Caco-2 (cell line): ENCODE measurements around the gene PCDHGA10. TPM values are rescaled to one million over a fixed set of nuclear protein-coding genes. Genes with fewer than 3 reads are reported as not detected.
"Not testable (repeated sequence)": the region's sequence is repeated elsewhere in the genome, so short reads cannot be mapped to it uniquely, and the experiment has no call there.

Experiments used
- BruUV-seq: library from RNA; stranded (reverse); fragments of 400-500 nt; replicated peaks from 2 replicates; lab custom pipeline; 2021; lab: Mats Ljungman, UMichigan
- CTCF ChIA-PET: fragments of 300-600 bp; sonication (Branson Sonifier 250); formaldehyde crosslinking; loops from one replicate; lab custom pipeline; 2022; ENCODE audit warnings: antibody characterized with exemption; lab: Charles Lee
- POLR2A ChIA-PET: fragments of 300-600 bp; sonication (Branson Sonifier 250); formaldehyde crosslinking; loops from one replicate; lab custom pipeline; 2022; ENCODE audit warnings: antibody characterized with exemption; lab: Charles Lee
- DNase-seq, 2 experiments: peaks; one replicate each; pipeline versions ENCODE4 v3.0.0 to v3.0.0-alpha.2; 2020 to 2022
- H3K27me3 ChIP-seq: replicated peaks from 2 replicates; pipeline ENCODE4 v1.6.0; 2011; ENCODE audit warnings: low read length; ENCODE audit not compliant: control insufficient read depth, insufficient read depth
- H3K36me3 ChIP-seq: 2 replicates; pipeline ENCODE4 v1.5.1; 2011; ENCODE audit warnings: low read length; ENCODE audit not compliant: control insufficient read depth, insufficient read depth
- H3K4me1 ChIP-seq: fragments of 250-450 bp; sonication (Bioruptor Pico); 2 replicates; pipeline ENCODE4 v1.5.1; 2020; ENCODE audit warnings: mild to moderate bottlenecking
- H3K4me3 ChIP-seq: 2 replicates; pipeline ENCODE4 v1.5.1; 2011; ENCODE audit warnings: low read depth, mild to moderate bottlenecking, control low read depth, low read length
- H3K9me3 ChIP-seq: fragments of 250-450 bp; sonication (Bioruptor Pico); 2 replicates; pipeline ENCODE4 v1.5.1; 2020; ENCODE audit warnings: mild to moderate bottlenecking, moderate library complexity
- H3K27ac Mint-ChIP-seq: one replicate; pipeline ENCODE4 v1.8.0; 2022; ENCODE audit warnings: mixed read lengths; ENCODE audit not compliant: unreplicated experiment
- H3K27me3 Mint-ChIP-seq: one replicate; pipeline ENCODE4 v1.8.0; 2022; ENCODE audit warnings: mixed read lengths; ENCODE audit not compliant: insufficient read depth, unreplicated experiment
- H3K36me3 Mint-ChIP-seq: one replicate; pipeline ENCODE4 v1.8.0; 2022; ENCODE audit warnings: mild to moderate bottlenecking, mixed read lengths; ENCODE audit not compliant: insufficient read depth, unreplicated experiment
- H3K4me1 Mint-ChIP-seq: one replicate; pipeline ENCODE4 v1.8.0; 2022; ENCODE audit warnings: low read depth, mixed read lengths; ENCODE audit not compliant: unreplicated experiment
- H3K4me3 Mint-ChIP-seq: one replicate; pipeline ENCODE4 v1.8.0; 2022; ENCODE audit warnings: mild to moderate bottlenecking, moderate library complexity, mixed read lengths; ENCODE audit not compliant: unreplicated experiment
- H3K9me3 Mint-ChIP-seq: one replicate; pipeline ENCODE4 v1.8.0; 2022; ENCODE audit warnings: mixed read lengths; ENCODE audit not compliant: unreplicated experiment
- intact Hi-C: fragments of 100-400 bp; cut with micrococcal nuclease; formaldehyde crosslinking; loops from one replicate; pipeline ENCODE4 v1.10.0; 2022; ENCODE audit not compliant: unreplicated experiment
- total RNA-seq: library from RNA; stranded (reverse); gene quantifications from 2 replicates; pipeline ENCODE4 v1.2.3, GENCODE V29; 2022
- TF ChIP-seq, protein P1 (sequence below), 2 experiments: fragments of 200-600 bp in 1 of 2; IDR thresholded peaks; 1 replicate in 1 of 2; 2 replicates in 1 of 2; pipeline versions ENCODE4 v1.5.1 to v1.8.0; 2011 to 2022; ENCODE audit warnings: antibody characterized with exemption in 1 of 2, control low read depth in 1 of 2, inconsistent platforms in 1 of 2, low read depth in 1 of 2, low read length in 1 of 2, mild to moderate bottlenecking in 1 of 2, moderate library complexity in 1 of 2; ENCODE audit not compliant: insufficient read depth in 1 of 2, severe bottlenecking in 1 of 2, unreplicated experiment in 1 of 2

Gene PCDHGA10
- total RNA-seq, 1 experiment from 2014 or later = 2.9 TPM

DNA sequence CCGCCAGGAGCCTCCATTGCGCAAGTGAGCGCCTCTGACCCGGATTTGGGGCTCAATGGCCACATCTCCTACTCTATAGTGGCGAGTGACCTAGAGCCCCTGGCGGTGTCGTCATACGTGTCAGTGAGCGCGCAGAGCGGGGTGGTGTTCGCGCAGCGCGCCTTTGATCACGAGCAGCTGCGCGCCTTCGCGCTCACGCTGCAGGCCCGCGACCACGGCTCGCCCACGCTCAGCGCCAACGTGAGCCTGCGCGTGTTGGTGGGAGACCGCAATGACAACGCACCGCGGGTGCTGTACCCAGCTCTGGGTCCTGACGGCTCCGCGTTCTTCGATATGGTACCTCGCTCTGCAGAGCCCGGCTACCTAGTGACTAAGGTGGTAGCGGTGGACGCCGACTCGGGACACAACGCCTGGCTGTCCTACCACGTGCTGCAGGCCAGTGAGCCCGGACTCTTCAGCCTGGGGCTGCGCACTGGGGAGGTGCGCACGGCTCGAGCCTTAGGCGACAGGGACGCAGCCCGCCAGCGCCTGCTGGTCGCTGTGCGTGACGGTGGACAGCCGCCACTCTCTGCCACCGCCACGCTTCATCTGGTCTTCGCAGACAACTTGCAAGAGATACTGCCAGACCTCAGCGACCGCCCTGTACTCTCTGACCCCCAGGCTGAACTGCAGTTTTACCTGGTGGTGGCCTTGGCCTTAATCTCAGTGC lies 3.0 kb upstream of the PCDHGA10 start:
- no peaks in the 10 kb centered on the region for H3K4me1 Mint-ChIP-seq
- no peak for DNase-seq
- H3K9me3 ChIP-seq = peaks cover 7% of the 10 kb centered on the region
- no peak overlapping the region for H3K27ac Mint-ChIP-seq
- TF ChIP-seq, protein P1, sequence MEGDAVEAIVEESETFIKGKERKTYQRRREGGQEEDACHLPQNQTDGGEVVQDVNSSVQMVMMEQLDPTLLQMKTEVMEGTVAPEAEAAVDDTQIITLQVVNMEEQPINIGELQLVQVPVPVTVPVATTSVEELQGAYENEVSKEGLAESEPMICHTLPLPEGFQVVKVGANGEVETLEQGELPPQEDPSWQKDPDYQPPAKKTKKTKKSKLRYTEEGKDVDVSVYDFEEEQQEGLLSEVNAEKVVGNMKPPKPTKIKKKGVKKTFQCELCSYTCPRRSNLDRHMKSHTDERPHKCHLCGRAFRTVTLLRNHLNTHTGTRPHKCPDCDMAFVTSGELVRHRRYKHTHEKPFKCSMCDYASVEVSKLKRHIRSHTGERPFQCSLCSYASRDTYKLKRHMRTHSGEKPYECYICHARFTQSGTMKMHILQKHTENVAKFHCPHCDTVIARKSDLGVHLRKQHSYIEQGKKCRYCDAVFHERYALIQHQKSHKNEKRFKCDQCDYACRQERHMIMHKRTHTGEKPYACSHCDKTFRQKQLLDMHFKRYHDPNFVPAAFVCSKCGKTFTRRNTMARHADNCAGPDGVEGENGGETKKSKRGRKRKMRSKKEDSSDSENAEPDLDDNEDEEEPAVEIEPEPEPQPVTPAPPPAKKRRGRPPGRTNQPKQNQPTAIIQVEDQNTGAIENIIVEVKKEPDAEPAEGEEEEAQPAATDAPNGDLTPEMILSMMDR (IDR thresholded peaks at IDR 0.05; ENCODE audit: insufficient read depth in 1 of 2, low read depth in 1 of 2, low read length in 1 of 2, severe bottlenecking in 1 of 2, unreplicated experiment in 1 of 2) = no peak
- intact Hi-C loops = loop anchor here (5.0 kb wide), 1 partner anchor 87 kb away; the partner anchor contains the start of gene TAF7
- CTCF ChIA-PET = no interaction called here
- no peak overlapping the region for H3K4me3 Mint-ChIP-seq
- H3K36me3 ChIP-seq = no peaks in the 10 kb centered on the region
- no peaks in the 10 kb centered on the region for H3K27me3 ChIP-seq
- no TSS peak for BruUV-seq
- peaks cover 34% of the 10 kb centered on the region for H3K9me3 Mint-ChIP-seq
- no peaks in the 10 kb centered on the region for H3K4me1 ChIP-seq
- H3K27me3 Mint-ChIP-seq = no peaks in the 10 kb centered on the region
- H3K36me3 Mint-ChIP-seq = peaks cover 4% of the 10 kb centered on the region
- POLR2A ChIA-PET = no interaction called here
- H3K4me3 ChIP-seq = no peak overlapping the region

DNA sequence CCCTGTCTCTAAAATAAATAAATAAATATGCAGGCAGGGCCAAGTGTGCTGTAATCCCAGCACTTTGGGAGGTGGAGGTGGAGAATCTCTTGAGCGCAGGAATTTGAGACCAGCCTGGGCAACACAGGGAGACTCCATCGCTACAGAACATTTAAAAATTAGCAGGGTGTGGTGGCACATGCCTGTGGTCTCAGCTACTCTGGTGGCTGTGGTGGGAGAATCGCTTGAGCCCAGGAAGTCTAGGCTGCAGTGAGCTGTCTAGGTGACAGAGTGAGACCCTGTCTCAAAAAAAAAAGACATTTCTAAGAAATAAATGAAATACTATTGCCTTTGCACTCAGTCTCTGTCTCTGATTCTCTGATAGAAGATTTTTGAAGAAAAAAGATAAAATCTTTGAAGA lies 1.2 kb upstream of the PCDHGA10 start:
- H3K27ac Mint-ChIP-seq = no peak overlapping the region

DNA sequence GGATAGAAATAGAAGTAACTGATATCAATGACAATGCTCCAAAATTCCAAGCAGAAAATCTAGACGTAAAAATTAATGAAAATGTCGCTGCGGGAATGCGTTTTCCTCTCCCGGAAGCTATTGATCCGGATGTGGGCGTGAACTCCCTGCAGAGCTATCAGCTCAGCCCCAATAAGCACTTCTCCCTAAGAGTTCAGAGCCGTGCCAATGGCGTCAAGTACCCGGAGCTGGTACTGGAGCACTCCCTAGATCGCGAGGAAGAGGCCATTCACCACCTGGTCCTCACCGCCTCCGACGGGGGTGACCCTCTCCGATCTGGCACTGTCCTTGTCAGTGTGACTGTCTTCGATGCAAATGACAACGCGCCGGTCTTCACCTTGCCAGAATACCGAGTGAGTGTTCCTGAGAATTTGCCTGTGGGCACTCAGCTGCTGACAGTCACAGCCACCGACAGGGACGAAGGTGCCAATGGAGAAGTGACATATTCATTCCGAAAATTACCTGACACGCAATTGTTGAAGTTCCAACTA lies 818 bp downstream of the PCDHGA10 start:
- peaks cover 11% of the 10 kb centered on the region for H3K9me3 ChIP-seq
- DNase-seq = no peak
- Mint-ChIP-seq H3K27me3 (no peaks in the 10 kb centered on the region), H3K36me3 (peaks cover 14% of the 10 kb centered on the region), H3K4me3 (peak overlapping the region; percentile 86), H3K4me1 (no peaks in the 10 kb centered on the region), H3K9me3 (peaks cover 42% of the 10 kb centered on the region), H3K27ac (no peak overlapping the region)
- POLR2A ChIA-PET = interaction anchor here (1.4 kb wide), 1 partner anchor 93 kb away, joined by 4 read pairs; the partner anchor contains the start of gene TAF7
- CTCF ChIA-PET = interaction anchor here (1.1 to 2.1 kb wide), 6 partner anchors 102 to 190 kb away, joined by 4 to 16 read pairs (median 6); partner anchors contain the start of gene PCDHB14
- peak overlapping the region; percentile 49 for H3K4me3 ChIP-seq
- intact Hi-C loops = loop anchor here (1.0 to 5.0 kb wide), 3 partner anchors 91 to 147 kb away; partner anchors contain the start of gene TAF7
- H3K4me1 ChIP-seq = no peaks in the 10 kb centered on the region
- BruUV-seq = no TSS peak
- no peaks in the 10 kb centered on the region for H3K36me3 ChIP-seq
- TF ChIP-seq, protein P1 (IDR thresholded peaks at IDR 0.05; ENCODE audit: insufficient read depth in 1 of 2, low read depth in 1 of 2, low read length in 1 of 2, severe bottlenecking in 1 of 2, unreplicated experiment in 1 of 2) = no peak
- no peaks in the 10 kb centered on the region for H3K27me3 ChIP-seq

More for the DNA sequence above, 1.2 kb upstream of the PCDHGA10 start:
- DNase-seq = no peak
- no peak overlapping the region for H3K4me3 ChIP-seq
- Mint-ChIP-seq H3K4me1 (no peaks in the 10 kb centered on the region), H3K9me3 (peaks cover 35% of the 10 kb centered on the region), H3K36me3 (peaks cover 4% of the 10 kb centered on the region), H3K27me3 (no peaks in the 10 kb centered on the region), H3K4me3 (no peak overlapping the region)
- H3K27me3 ChIP-seq = no peaks in the 10 kb centered on the region
- no peaks in the 10 kb centered on the region for H3K4me1 ChIP-seq
- POLR2A ChIA-PET = no interaction called here
- no peaks in the 10 kb centered on the region for H3K36me3 ChIP-seq
- CTCF ChIA-PET = no interaction called here
- H3K9me3 ChIP-seq = peaks cover 10% of the 10 kb centered on the region
- TF ChIP-seq, protein P1 (IDR thresholded peaks at IDR 0.05; ENCODE audit: insufficient read depth in 1 of 2, low read depth in 1 of 2, low read length in 1 of 2, severe bottlenecking in 1 of 2, unreplicated experiment in 1 of 2) = no peak
- BruUV-seq = no TSS peak
- intact Hi-C loops = loop anchor here (5.0 kb wide), 1 partner anchor 89 kb away; the partner anchor contains the start of gene TAF7

DNA sequence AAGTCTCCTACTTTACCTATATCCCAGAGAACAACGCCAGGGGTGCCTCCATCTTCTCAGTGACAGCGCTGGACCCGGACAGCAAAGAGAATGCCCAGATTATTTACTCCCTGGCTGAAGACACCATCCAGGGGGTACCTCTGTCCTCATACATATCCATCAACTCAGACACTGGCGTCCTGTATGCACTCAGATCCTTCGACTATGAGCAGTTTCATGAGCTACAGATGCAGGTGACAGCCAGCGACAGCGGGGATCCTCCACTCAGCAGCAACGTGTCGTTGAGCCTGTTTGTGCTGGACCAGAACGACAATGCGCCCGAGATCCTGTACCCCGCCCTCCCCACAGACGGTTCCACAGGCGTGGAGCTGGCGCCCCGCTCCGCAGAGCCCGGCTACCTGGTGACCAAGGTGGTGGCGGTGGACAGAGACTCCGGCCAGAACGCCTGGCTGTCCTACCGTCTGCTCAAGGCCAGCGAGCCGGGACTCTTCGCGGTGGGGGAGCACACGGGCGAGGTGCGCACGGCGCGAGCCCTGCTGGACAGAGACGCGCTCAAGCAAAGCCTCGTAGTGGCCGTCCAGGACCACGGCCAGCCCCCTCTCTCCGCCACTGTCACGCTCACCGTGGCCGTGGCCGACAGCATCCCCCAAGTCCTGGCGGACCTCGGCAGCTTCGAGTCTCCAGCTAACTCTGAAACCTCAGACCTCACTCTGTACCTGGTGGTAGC lies 1.9 kb downstream of the PCDHGA10 start:
- H3K27me3 Mint-ChIP-seq, DNase-seq, H3K36me3 ChIP-seq, H3K4me1 ChIP-seq, BruUV-seq, H3K27ac Mint-ChIP-seq, H3K4me1 Mint-ChIP-seq, H3K27me3 ChIP-seq, POLR2A ChIA-PET, CTCF ChIA-PET, H3K4me3 Mint-ChIP-seq, H3K4me3 ChIP-seq: not testable (repeated sequence)
- peaks cover 15% of the 10 kb centered on the region for H3K9me3 ChIP-seq
- intact Hi-C loops = loop anchor here (5.0 kb wide), 1 partner anchor 92 kb away; the partner anchor contains the start of gene TAF7
- Mint-ChIP-seq H3K9me3 (peaks cover 39% of the 10 kb centered on the region), H3K36me3 (peaks cover 23% of the 10 kb centered on the region)
